IPS DF 4.7 (cell line): ENCODE measurements around the gene RAB3IL1.

ENCODE experiments used
- DNase-seq: peaks from one replicate; pipeline ENCODE4 v3.0.0-alpha.2; 2013; ENCODE audit warnings: low spot score; ENCODE audit errors: extremely low read depth

The RAB3IL1 gene

GRCh38 chr11:61919705-61920631 lies 2.6 kb upstream of the RAB3IL1 start:
- no peak for DNase-seq

GRCh38 chr11:61918938-61919704 lies 1.8 kb upstream of the RAB3IL1 start:
- DNase-seq, result no peak

- no peak for DNase-seq
These were observed 1.0 kb upstream of the RAB3IL1 start for GRCh38 chr11:61918251-61918937.

GRCh38 chr11:61916737-61917333 lies 531 bp downstream of the RAB3IL1 start:
- DNase-seq, result no peak

GRCh38 chr11:61914471-61915171 lies 2.7 kb downstream of the RAB3IL1 start:
- no peak for DNase-seq

GRCh38 chr11:61913699-61914395 lies 3.5 kb downstream of the RAB3IL1 start:
- DNase-seq, result no peak

- DNase-seq, result no peak
These were observed 4.2 kb downstream of the RAB3IL1 start for GRCh38 chr11:61912991-61913698.

GRCh38 chr11:61912530-61912898 lies 4.9 kb downstream of the RAB3IL1 start:
- DNase-seq, result no peak

- no peak for DNase-seq
These were observed 5.5 kb downstream of the RAB3IL1 start for GRCh38 chr11:61911701-61912529.

GRCh38 chr11:61911128-61911700 lies 6.2 kb downstream of the RAB3IL1 start:
- no peak for DNase-seq

- DNase-seq, result no peak
These were observed 6.9 kb downstream of the RAB3IL1 start for GRCh38 chr11:61910187-61911127.

GRCh38 chr11:61908730-61909316 lies 8.5 kb downstream of the RAB3IL1 start:
- DNase-seq, result no peak

- no peak for DNase-seq
These were observed 9.3 kb downstream of the RAB3IL1 start for GRCh38 chr11:61907871-61908729.

GRCh38 chr11:61907282-61907681 lies 10.1 kb downstream of the RAB3IL1 start:
- DNase-seq, result no peak

GRCh38 chr11:61906522-61906909 lies 10.8 kb downstream of the RAB3IL1 start:
- no peak for DNase-seq
